ENCODE measurements around the gene DNAJC10.
"Not testable (repeated sequence)": the region's sequence is repeated elsewhere in the genome, so short reads cannot be mapped to it uniquely, and the experiment has no call there.

DNAJC10 gene

DNA sequence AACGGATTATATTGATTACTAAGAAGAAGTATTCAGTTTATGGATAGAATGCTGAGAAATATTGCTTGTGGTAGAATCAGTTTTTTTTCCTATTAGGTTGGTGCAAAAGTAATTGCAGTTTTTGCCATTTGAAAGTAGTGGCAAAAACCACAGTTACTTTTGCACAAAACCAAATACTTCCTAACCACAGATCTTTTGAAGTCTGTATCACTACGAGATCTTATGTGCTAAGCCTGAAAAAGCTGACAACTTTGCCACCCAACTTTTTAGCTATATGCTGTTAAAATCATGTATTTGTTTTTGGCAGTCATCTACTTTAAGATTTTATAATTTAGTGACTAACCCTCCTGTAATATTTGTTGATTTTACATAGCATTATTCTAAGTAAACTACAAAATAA, 24.6 kb downstream of the DNAJC10 start:
- TF ChIP-seq, protein P1, sequence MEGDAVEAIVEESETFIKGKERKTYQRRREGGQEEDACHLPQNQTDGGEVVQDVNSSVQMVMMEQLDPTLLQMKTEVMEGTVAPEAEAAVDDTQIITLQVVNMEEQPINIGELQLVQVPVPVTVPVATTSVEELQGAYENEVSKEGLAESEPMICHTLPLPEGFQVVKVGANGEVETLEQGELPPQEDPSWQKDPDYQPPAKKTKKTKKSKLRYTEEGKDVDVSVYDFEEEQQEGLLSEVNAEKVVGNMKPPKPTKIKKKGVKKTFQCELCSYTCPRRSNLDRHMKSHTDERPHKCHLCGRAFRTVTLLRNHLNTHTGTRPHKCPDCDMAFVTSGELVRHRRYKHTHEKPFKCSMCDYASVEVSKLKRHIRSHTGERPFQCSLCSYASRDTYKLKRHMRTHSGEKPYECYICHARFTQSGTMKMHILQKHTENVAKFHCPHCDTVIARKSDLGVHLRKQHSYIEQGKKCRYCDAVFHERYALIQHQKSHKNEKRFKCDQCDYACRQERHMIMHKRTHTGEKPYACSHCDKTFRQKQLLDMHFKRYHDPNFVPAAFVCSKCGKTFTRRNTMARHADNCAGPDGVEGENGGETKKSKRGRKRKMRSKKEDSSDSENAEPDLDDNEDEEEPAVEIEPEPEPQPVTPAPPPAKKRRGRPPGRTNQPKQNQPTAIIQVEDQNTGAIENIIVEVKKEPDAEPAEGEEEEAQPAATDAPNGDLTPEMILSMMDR (IDR thresholded peaks at IDR 0.05; ENCODE audit: low read depth, low read length): no peak
- DNase-seq: no peak
- Histone ChIP-seq H3K9me3 (ENCODE audit: severe bottlenecking) (no peaks in the 10 kb centered on the region), H3K4me3 (ENCODE audit: low read depth, low read length) (no peak overlapping the region), H3K27ac (no peak overlapping the region), H3K36me3 (peaks cover 56% of the 10 kb centered on the region), H3K27me3 (ENCODE audit: insufficient read depth, low read depth, severe bottlenecking) (no peaks in the 10 kb centered on the region)

DNA sequence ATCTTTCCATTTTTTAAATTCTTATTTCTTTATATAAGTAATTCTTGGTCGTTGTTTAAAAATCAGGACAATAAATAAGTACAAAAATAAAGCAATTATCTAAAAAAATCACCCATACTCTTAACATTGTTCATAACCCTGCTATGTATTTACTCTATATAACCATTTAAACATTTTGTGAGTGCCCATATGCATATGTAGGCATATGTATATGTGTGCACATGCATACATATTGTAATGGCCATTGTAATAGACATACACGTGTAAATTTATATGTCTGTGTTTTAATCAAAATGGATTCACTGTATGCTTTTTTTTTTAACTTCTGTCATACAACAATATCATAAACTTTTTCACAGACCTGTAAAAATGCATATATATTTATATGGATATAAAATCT, 25.6 kb downstream of the DNAJC10 start:
- H3K27ac ChIP-seq: no peak overlapping the region
- no peaks in the 10 kb centered on the region for H3K9me3 ChIP-seq (ENCODE audit: severe bottlenecking)
- TF ChIP-seq, protein P1 (IDR thresholded peaks at IDR 0.05; ENCODE audit: low read depth, low read length): no peak
- no peaks in the 10 kb centered on the region for H3K27me3 ChIP-seq (ENCODE audit: insufficient read depth, low read depth, severe bottlenecking)
- no peak for DNase-seq
- H3K36me3 ChIP-seq: peaks cover 55% of the 10 kb centered on the region
- no peak overlapping the region for H3K4me3 ChIP-seq (ENCODE audit: low read depth, low read length)

DNA sequence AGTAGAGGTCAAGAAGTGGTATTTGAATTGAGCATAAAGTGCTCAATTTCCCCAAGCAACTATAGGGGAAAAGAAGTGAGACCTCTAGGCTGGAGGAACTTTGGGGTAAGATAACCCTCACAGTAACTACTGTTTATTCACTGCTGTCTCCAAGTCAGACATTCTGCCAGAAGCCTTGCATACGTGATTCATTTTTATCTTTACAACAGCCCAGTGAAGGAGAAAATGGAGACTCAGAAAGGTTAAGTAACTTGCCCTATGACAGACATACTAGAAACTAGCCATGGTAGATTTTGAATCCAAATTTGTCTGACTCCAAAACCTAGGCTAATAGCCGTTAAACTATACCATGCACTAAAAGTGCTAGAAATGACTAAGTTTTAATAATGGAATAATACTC, 28.4 kb downstream of the DNAJC10 start:
- no peaks in the 10 kb centered on the region for H3K27me3 ChIP-seq (ENCODE audit: insufficient read depth, low read depth, severe bottlenecking)
- no peak overlapping the region for H3K27ac ChIP-seq
- no peak for DNase-seq
- no peak overlapping the region for H3K4me3 ChIP-seq (ENCODE audit: low read depth, low read length)
- H3K36me3 ChIP-seq: peaks cover 37% of the 10 kb centered on the region
- no peaks in the 10 kb centered on the region for H3K9me3 ChIP-seq (ENCODE audit: severe bottlenecking)
- TF ChIP-seq, protein P1 (IDR thresholded peaks at IDR 0.05; ENCODE audit: low read depth, low read length): no peak

DNA sequence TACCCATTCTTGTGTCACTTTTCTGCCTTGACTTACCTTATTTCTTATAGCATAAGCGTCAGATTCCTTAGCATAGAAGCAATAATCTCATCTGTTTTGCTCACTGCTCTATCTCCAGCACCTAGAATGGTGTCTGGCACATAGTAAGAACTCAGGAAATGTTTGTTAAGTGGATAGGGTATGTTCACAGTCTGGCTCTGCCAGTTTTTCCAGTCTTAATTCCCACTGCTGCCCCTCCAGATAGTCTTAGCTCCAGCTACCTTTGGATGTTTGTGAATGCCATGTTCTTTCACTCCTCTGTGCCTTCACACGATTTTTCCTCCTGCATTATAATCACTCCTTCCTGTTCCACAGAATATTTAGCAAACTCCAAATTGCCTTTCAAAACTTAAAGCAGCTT, 29.0 kb downstream of the DNAJC10 start:
- no peak overlapping the region for H3K27ac ChIP-seq
- DNase-seq: no peak
- no peak overlapping the region for H3K4me3 ChIP-seq (ENCODE audit: low read depth, low read length)
- TF ChIP-seq, protein P1 (IDR thresholded peaks at IDR 0.05; ENCODE audit: low read depth, low read length): no peak
- no peaks in the 10 kb centered on the region for H3K9me3 ChIP-seq (ENCODE audit: severe bottlenecking)
- H3K36me3 ChIP-seq: peaks cover 37% of the 10 kb centered on the region
- no peaks in the 10 kb centered on the region for H3K27me3 ChIP-seq (ENCODE audit: insufficient read depth, low read depth, severe bottlenecking)

DNA sequence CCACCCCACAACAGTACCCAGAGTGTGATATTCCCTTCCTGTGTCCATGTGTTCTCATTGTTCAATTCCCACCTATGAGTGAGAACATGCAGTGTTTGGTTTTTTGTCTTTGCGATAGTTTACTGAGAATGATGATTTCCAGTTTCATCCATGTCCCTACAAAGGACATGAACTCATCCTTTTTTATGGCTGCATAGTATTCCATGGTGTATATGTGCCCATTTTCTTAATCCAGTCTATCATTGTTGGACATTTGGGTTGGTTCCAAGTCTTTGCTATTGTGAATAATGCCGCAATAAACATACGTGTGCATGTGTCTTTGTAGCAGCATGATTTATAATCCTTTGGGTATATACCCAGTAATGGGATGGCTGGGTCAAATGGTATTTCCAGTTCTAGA, 29.8 kb downstream of the DNAJC10 start:
- DNase-seq; H3K27me3 ChIP-seq (ENCODE audit: insufficient read depth, low read depth, severe bottlenecking); H3K27ac ChIP-seq; H3K9me3 ChIP-seq (ENCODE audit: severe bottlenecking); H3K4me3 ChIP-seq (ENCODE audit: low read depth, low read length): not testable (repeated sequence)
- H3K36me3 ChIP-seq: peaks cover 32% of the 10 kb centered on the region

- peaks cover 30% of the 10 kb centered on the region for H3K36me3 ChIP-seq
- no peak overlapping the region for H3K27ac ChIP-seq
- H3K4me3 ChIP-seq (ENCODE audit: low read depth, low read length): no peak overlapping the region
- no peaks in the 10 kb centered on the region for H3K9me3 ChIP-seq (ENCODE audit: severe bottlenecking)
- no peaks in the 10 kb centered on the region for H3K27me3 ChIP-seq (ENCODE audit: insufficient read depth, low read depth, severe bottlenecking)
- DNase-seq: no peak
- TF ChIP-seq, protein P1 (IDR thresholded peaks at IDR 0.05; ENCODE audit: low read depth, low read length): no peak
Observed at GRCh38 chr2:182754231-182754630, 38.2 kb downstream of the DNAJC10 start.
